ENCODE results near the gene TDG.
"Not testable (repeated sequence)": the region's sequence is repeated elsewhere in the genome, so short reads cannot be mapped to it uniquely, and the experiment has no call there.

TDG gene

DNA sequence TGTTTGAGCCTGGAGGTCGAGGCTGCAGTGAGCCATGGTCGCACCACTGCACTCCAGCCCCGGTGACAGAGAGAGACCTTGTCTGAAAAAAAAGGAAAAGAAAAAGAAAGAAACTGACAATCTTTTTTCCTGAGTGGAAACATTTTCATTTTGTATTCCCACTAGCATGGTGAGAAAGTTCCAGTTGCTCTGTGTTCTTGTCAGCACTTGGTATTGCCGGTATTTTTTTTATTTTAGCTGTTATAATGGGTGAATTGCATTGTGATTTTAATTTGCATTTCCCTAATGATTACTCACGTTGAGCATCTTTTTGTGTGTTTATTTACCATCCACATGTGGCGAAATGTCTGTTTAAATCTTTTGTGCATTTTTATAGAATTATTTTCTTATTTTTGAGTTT, 58.7 kb downstream of the TDG start:
- DNase-seq = no peak

DNA sequence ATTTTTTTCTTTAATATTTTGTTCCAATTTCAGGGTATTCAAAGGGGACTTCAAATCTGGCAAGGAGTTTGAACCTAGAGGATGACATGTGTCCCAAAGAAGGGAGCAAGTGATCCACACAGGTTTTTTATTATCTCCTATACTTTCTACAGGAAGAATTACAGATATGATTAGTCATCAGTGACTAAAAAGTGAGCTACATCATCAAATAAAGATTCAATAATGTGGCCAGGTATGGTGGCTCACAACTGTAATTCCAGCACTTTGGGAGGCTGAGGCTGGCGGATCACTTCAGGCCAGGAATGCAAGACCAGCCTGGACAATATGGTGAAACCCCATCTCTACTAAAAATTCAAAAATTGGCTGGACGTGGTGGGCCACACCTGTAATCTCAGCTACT, 60.1 kb downstream of the TDG start:
- DNase-seq = no peak

DNA sequence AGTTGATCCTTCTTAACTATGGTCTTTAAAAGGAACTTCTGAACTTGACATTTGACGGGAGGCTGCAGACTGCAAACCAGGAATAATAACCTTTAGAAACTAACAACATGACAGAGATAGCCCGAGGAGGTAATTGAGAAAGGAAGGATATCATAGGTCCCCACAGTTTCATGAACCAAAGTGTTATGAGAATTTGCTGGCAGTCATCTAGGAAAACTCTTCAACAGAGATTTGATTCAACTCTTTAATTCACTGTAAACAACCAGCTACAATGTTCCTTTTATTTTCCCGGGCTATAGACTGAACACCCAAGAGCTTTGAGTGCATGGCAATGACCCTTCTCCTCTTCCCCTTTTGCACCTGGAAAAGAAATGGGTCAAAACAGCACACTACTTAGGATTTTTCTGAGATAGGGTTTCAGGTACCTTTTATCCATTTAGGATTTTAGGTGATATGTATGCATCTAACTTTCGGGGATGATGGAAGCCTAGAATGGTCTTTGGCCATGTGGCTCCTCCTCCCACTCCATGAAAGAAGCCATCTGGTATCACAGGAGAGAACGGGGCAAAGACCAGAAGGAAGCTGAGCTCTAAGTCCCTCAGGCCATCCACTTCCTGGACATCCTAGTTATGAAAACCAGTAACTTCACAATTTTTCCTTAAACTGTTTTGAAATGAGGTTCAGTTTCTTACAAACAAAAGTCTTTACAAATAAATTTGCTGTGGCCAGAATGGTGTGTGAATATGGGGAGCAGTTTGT, 61.3 kb downstream of the TDG start:
- DNase-seq = peak; percentile 51

DNA sequence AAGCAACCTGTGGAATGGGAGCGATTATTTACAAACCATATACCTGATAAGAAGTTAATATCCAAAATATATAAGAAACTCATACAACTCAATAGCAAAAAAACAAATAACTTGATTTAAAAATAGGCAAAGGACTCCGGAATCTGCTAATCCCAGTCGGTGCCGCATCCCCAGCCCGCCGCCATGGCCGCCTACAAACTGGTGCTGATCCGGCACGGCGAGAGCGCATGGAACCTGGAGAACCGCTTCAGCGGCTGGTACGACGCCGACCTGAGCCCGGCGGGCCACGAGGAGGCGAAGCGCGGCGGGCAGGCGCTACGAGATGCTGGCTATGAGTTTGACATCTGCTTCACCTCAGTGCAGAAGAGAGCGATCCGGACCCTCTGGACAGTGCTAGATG, 64.9 kb downstream of the TDG start:
- DNase-seq = not testable (repeated sequence)

DNA sequence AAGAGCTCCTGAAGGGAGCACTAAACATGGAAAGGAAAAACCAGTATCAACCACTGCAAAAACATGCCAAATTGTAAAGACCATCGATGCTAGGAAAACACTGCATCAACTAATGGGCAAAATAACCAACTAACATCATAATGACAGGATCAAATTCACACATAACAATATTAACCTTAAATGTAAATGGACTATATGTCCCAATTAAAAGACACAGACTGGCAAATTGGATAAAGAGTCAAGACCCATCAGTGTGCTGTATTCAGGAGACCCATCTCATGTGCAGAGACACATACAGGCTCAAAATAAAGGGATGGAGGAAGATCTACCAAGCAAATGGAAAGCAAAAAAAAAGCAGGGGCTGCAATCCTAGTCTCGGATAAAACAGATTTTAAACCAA, 70.5 kb downstream of the TDG start:
- DNase-seq = not testable (repeated sequence)
